ENCODE measurements around the gene CLEC11A.

Gene CLEC11A

DNA sequence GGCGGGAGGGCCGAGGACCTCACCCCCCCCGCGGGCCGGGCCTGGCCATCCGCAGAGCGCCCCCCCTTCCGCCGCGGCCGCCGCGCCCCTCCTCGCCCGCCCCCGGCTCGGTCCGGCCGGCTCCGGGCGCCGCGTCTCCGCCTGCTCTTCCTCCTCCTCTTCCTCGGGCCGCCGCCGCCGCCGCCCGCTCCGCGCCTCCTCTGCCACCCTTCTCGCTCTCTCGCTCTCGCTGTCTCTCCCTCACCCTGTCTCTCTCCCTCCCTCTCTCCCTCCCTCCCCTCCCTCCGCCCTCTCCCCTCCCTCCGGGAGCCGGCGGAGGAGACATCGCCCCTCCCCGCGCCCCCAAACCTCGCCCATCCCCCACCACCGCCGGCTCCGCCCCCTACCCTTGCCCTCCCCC lies 3.6 kb upstream of the CLEC11A start, which contains the start of gene SHANK1:
SHANK1 (minus strand) TSS at position 237 of the 400 bp plus-strand sequence. CDS start 2,883 bp downstream, outside the sequence.
- H3K4me1 ChIP-seq (ENCODE audit: control insufficient read depth, low read length), result peaks cover 22% of the 10 kb centered on the region
- H3K27ac ChIP-seq (ENCODE audit: low read depth, low read length), result no peak within 1 kb of the TSS
- H3K9me3 ChIP-seq (ENCODE audit: control insufficient read depth, insufficient read depth, low read length), result no peaks in the 10 kb centered on the region
- H3K79me2 ChIP-seq (ENCODE audit: control insufficient read depth, low read length), result no peaks in the 10 kb centered on the region
- peaks cover 13% of the 10 kb centered on the region for H3K27me3 ChIP-seq (ENCODE audit: control insufficient read depth, low read length)
- no peaks in the 10 kb centered on the region for H4K20me1 ChIP-seq (ENCODE audit: control insufficient read depth, insufficient read depth, low read depth, low read length)
- no peak for TF ChIP-seq EZH2phosphoT487 (IDR thresholded peaks at IDR 0.05; ENCODE audit: borderline replicate concordance, low read length)
- no peaks in the 10 kb centered on the region for H3K36me3 ChIP-seq (ENCODE audit: control insufficient read depth, low read length)
- H3K9me2 ChIP-seq (replicated peaks; ENCODE audit: control insufficient read depth, low read length), result no peaks in the 10 kb centered on the region
- no peak within 1 kb of the TSS for H3K4me3 ChIP-seq (ENCODE audit: low read length)
- H3K4me2 ChIP-seq (ENCODE audit: low read length), result no peak within 1 kb of the TSS; the same call in 1 of the 2 replicates
- H3F3A ChIP-seq (ENCODE audit: control insufficient read depth, insufficient read depth), result no peaks in the 10 kb centered on the region

DNA sequence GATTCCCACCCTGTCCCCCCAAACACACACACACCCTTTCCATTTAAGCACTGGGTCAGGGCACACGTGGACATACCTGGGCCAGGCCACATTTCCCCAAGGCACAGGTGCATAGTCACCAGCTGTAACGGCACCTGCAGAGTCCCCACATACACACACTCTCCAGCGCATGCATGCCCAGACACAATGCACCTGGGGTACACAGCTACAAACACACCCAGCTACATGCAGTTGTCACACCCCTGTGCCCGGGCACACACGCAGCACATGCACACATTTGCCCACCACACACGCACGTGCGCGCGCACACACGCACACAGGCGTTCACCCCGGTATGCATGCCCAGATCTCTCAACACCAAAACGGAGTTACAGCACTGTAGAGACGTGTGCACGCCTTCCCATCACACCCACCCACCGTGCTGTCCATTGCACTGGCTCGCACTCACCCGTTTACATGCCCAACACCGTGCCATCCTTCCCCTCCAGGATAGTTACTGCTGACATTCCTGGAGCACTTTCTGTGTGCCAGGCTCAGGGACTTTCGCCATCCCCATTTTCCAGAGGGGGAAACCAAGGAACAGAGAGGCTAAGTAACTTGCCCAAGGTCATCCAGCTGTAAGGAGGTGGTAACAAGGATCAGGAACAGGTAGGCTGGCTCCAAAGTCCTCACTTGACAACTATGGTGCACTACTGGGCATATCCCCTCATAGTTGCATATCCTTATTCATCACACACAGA lies 2.8 kb upstream of the CLEC11A start:
- Histone ChIP-seq H3K27ac (ENCODE audit: low read depth, low read length) (no peak overlapping the region), H3K4me1 (ENCODE audit: control insufficient read depth, low read length) (peaks cover 24% of the 10 kb centered on the region), H3K27me3 (ENCODE audit: control insufficient read depth, low read length) (peaks cover 13% of the 10 kb centered on the region)

DNA sequence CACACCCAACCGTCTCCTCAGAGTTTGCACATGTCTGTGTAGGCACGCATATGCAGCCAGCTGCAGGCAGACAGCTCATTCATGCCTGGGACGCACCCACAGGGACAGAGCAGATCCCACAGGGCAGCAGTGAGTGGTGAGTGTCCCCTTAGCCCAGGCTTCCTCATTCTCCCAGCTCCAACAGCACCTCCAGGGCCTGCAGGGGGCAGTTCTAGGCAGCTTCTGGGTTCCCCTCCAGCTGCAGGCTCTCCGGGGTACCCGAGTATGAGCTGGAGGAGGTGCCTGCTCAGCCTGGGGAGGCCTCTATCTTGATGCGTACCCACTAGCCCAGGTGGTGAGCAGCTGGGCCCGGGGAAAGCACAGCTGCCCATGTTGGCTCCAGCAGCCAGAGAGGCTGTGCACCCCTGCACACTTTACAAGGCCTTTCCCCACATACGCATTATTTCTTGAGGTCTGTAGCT lies 2.2 kb upstream of the CLEC11A start:
- TF ChIP-seq, protein P1, sequence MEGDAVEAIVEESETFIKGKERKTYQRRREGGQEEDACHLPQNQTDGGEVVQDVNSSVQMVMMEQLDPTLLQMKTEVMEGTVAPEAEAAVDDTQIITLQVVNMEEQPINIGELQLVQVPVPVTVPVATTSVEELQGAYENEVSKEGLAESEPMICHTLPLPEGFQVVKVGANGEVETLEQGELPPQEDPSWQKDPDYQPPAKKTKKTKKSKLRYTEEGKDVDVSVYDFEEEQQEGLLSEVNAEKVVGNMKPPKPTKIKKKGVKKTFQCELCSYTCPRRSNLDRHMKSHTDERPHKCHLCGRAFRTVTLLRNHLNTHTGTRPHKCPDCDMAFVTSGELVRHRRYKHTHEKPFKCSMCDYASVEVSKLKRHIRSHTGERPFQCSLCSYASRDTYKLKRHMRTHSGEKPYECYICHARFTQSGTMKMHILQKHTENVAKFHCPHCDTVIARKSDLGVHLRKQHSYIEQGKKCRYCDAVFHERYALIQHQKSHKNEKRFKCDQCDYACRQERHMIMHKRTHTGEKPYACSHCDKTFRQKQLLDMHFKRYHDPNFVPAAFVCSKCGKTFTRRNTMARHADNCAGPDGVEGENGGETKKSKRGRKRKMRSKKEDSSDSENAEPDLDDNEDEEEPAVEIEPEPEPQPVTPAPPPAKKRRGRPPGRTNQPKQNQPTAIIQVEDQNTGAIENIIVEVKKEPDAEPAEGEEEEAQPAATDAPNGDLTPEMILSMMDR (IDR thresholded peaks at IDR 0.05; ENCODE audit: low read depth, low read length, poor library complexity, severe bottlenecking), result peak; percentile 18
- no peak for TF ChIP-seq EZH2phosphoT487 (IDR thresholded peaks at IDR 0.05; ENCODE audit: borderline replicate concordance, low read length)
- peaks cover 30% of the 10 kb centered on the region for H3K4me1 ChIP-seq (ENCODE audit: control insufficient read depth, low read length)
- H3F3A ChIP-seq (ENCODE audit: control insufficient read depth, insufficient read depth), result no peaks in the 10 kb centered on the region
- H3K4me3 ChIP-seq (ENCODE audit: low read length), result no peak overlapping the region
- no peak overlapping the region for H3K27ac ChIP-seq (ENCODE audit: low read depth, low read length)
- H3K4me2 ChIP-seq (ENCODE audit: low read length), result no peak overlapping the region
- no peaks in the 10 kb centered on the region for H3K9me3 ChIP-seq (ENCODE audit: control insufficient read depth, insufficient read depth, low read length)
- no peaks in the 10 kb centered on the region for H4K20me1 ChIP-seq (ENCODE audit: control insufficient read depth, insufficient read depth, low read depth, low read length)
- H3K27me3 ChIP-seq (ENCODE audit: control insufficient read depth, low read length), result peaks cover 13% of the 10 kb centered on the region
- no peaks in the 10 kb centered on the region for H3K9me2 ChIP-seq (replicated peaks; ENCODE audit: control insufficient read depth, low read length)
- no peaks in the 10 kb centered on the region for H3K79me2 ChIP-seq (ENCODE audit: control insufficient read depth, low read length)
- H3K36me3 ChIP-seq (ENCODE audit: control insufficient read depth, low read length), result no peaks in the 10 kb centered on the region

More for the DNA sequence above, 2.8 kb upstream of the CLEC11A start:
- H3K4me2 ChIP-seq (ENCODE audit: low read length), result no peak overlapping the region
- no peaks in the 10 kb centered on the region for H3K79me2 ChIP-seq (ENCODE audit: control insufficient read depth, low read length)
- TF ChIP-seq, protein P1 (IDR thresholded peaks at IDR 0.05; ENCODE audit: low read depth, low read length, poor library complexity, severe bottlenecking), result no peak
- TF ChIP-seq EZH2phosphoT487 (IDR thresholded peaks at IDR 0.05; ENCODE audit: borderline replicate concordance, low read length), result no peak
- H3F3A ChIP-seq (ENCODE audit: control insufficient read depth, insufficient read depth), result no peaks in the 10 kb centered on the region
- H3K9me3 ChIP-seq (ENCODE audit: control insufficient read depth, insufficient read depth, low read length), result no peaks in the 10 kb centered on the region
- no peaks in the 10 kb centered on the region for H3K9me2 ChIP-seq (replicated peaks; ENCODE audit: control insufficient read depth, low read length)
- no peaks in the 10 kb centered on the region for H4K20me1 ChIP-seq (ENCODE audit: control insufficient read depth, insufficient read depth, low read depth, low read length)
- no peak overlapping the region for H3K4me3 ChIP-seq (ENCODE audit: low read length)
- H3K36me3 ChIP-seq (ENCODE audit: control insufficient read depth, low read length), result no peaks in the 10 kb centered on the region
